ENCODE results near the gene DYNLRB2. TPM values are rescaled to one million over a fixed set of nuclear protein-coding genes. Genes with fewer than 3 reads are reported as not detected.

Gene DYNLRB2
- total and polyA plus RNA-seq, 10 of the 15 experiments (the other 5 are each of a cell fraction or from before 2014, with no cell fraction given): 0.21 to 1.2 (median 0.40) TPM; not detected in 5

- no peak overlapping the region for H3K4me2 ChIP-seq (ENCODE audit: control insufficient read depth, insufficient read depth)
- no peak overlapping the region for H2AFZ ChIP-seq (ENCODE audit: control insufficient read depth, low read depth, low read length)
- 2% methylated on average over 4 of the region's 4 CpGs for whole genome bisulfite sequencing (ENCODE audit: insufficient coverage, insufficient replicate concordance, low lambda C conversion rate, missing lambda C conversion rate)
- no peak for ATAC-seq
- in situ Hi-C loops (cut with MboI) (loop anchor here (25.0 kb wide), 1 partner anchor 307 kb away; no protein-coding TSS in a partner anchor), intact Hi-C loops (cut with micrococcal nuclease; ENCODE audit: unreplicated experiment) (no loop called here)
- H3K27me3 ChIP-seq (replicated peaks in 1 of 2; ENCODE audit: control insufficient read depth in 2 of 2, insufficient read depth in 2 of 2, low read length in 1 of 2): peaks cover 0 to 5% of the 10 kb centered on the region in 2 experiments; a peak in 1 of 4 replicates
- H3K9me3 ChIP-seq (replicated peaks; ENCODE audit: control insufficient read depth, insufficient read depth, low read length): no peaks in the 10 kb centered on the region
- ChIA-PET SMC1A (ENCODE audit: uncharacterized antibody, unreplicated experiment) (no interaction called here), POLR2A (no interaction called here), CTCF (no interaction called here), RAD21 (ENCODE audit: unreplicated experiment) (no interaction called here)
- no TSS peak for BruUV-seq (replicated peaks)
- no peak for TF ChIP-seq CTCF (IDR thresholded peaks at IDR 0.05 in 2 of 3, conservative IDR thresholded peaks at IDR 0.05 in 1 of 3; ENCODE audit: control insufficient read depth in 2 of 3, extremely low read depth in 1 of 3, insufficient read depth in 1 of 3, low read depth in 3 of 3, low read length in 3 of 3)
- no peak for TF ChIP-seq CUX1 (IDR thresholded peaks at IDR 0.05; ENCODE audit: insufficient replicate concordance, low read depth, low read length)
- no peak overlapping the region for H3K4me3 ChIP-seq
- no peaks in the 10 kb centered on the region for H4K20me1 ChIP-seq (ENCODE audit: control insufficient read depth, insufficient read depth)
- no peaks in the 10 kb centered on the region for H3K79me2 ChIP-seq (ENCODE audit: control insufficient read depth, insufficient read depth, low read length)
- no peak for DNase-seq (ENCODE audit: low read depth, low spot score)
- H3K4me1 ChIP-seq (ENCODE audit: control insufficient read depth, insufficient read depth, low read length): no peaks in the 10 kb centered on the region
- no peak overlapping the region for H3K9ac ChIP-seq (ENCODE audit: control insufficient read depth, insufficient read depth, low read length)
- no peaks in the 10 kb centered on the region for H3K36me3 ChIP-seq (ENCODE audit: control insufficient read depth in 2 of 2, insufficient read depth in 2 of 2, low read length in 1 of 2)
- no peak overlapping the region for H3K27ac ChIP-seq (ENCODE audit: control insufficient read depth, insufficient read depth)
- FAIRE-seq: no peak
These were observed 10.3 kb upstream of the DYNLRB2 start for GRCh38 chr16:80530479-80530878.
